OCI-LY7 (cell line): ENCODE measurements around the gene EFNA5. TPM values are rescaled to one million over a fixed set of nuclear protein-coding genes. Genes with fewer than 3 reads are reported as not detected.

Experiments used
- BruUV-seq: library from RNA; stranded (reverse); fragments of 400-500 nt; replicated peaks from 2 replicates; lab custom pipeline; 2021; lab: Mats Ljungman, UMichigan
- CTCF ChIA-PET: fragments of 300-600 bp; sonication (Branson Sonifier 250); formaldehyde crosslinking; loops from one replicate; lab custom pipeline; 2022; ENCODE audit warnings: antibody characterized with exemption; ENCODE audit not compliant: unreplicated experiment; lab: Charles Lee
- POLR2A ChIA-PET: fragments of 300-600 bp; sonication (Branson Sonifier 250); formaldehyde crosslinking; loops from one replicate; lab custom pipeline; 2022; ENCODE audit warnings: antibody characterized with exemption; lab: Charles Lee
- DNase-seq: peaks from one replicate; pipeline ENCODE4 v3.0.0-alpha.2; 2015; ENCODE audit warnings: low spot score
- H2AFZ ChIP-seq: fragments of 200-600 bp; sonication (generic), shearing (Covaris generic); 2 replicates; pipeline ENCODE4 v1.6.1; 2014; ENCODE audit warnings: mild to moderate bottlenecking, antibody characterized with exemption, low read length, moderate library complexity
- H3K27ac ChIP-seq: fragments of 200-600 bp; sonication (generic); 2 replicates; pipeline ENCODE4 v1.5.1; 2014; ENCODE audit warnings: mixed run types, low read depth, mild to moderate bottlenecking, moderate library complexity, low read length, inconsistent platforms; ENCODE audit not compliant: poor library complexity, severe bottlenecking
- H3K36me3 ChIP-seq: fragments of 200-600 bp; sonication (generic); 2 replicates; pipeline ENCODE4 v1.6.1; 2014; ENCODE audit warnings: mild to moderate bottlenecking, antibody characterized with exemption, low read length, moderate library complexity, mixed read lengths; ENCODE audit not compliant: insufficient read depth
- H3K4me1 ChIP-seq: fragments of 200-600 bp; sonication (generic); 2 replicates; pipeline ENCODE4 v1.5.1; 2014; ENCODE audit warnings: mild to moderate bottlenecking, low read length; ENCODE audit not compliant: insufficient read depth, poor library complexity, severe bottlenecking
- H3K4me2 ChIP-seq: fragments of 200-600 bp; sonication (generic); 2 replicates; pipeline ENCODE4 v1.6.1; 2014; ENCODE audit warnings: mild to moderate bottlenecking, low read length
- H3K4me3 ChIP-seq: fragments of 200-600 bp; sonication (generic); 2 replicates; pipeline ENCODE4 v1.5.1; 2014; ENCODE audit warnings: mild to moderate bottlenecking, low read depth, low read length; ENCODE audit not compliant: poor library complexity, severe bottlenecking
- H3K79me2 ChIP-seq: fragments of 200-600 bp; sonication (generic); 2 replicates; pipeline ENCODE4 v1.6.1; 2016; ENCODE audit warnings: low read depth, mild to moderate bottlenecking, low read length, moderate library complexity, mixed read lengths; ENCODE audit not compliant: insufficient read depth
- H3K9me2 ChIP-seq: fragments of 200-600 bp; sonication (generic); 2 replicates; pipeline ENCODE4 v1.6.1; 2016; ENCODE audit warnings: mild to moderate bottlenecking, low read length, mixed read lengths; ENCODE audit not compliant: insufficient read depth
- H3K9me3 ChIP-seq: fragments of 200-600 bp; sonication (generic); 2 replicates; pipeline ENCODE4 v1.6.1; 2014; ENCODE audit warnings: mild to moderate bottlenecking, mixed run types, low read length, mixed read lengths
- H4K20me1 ChIP-seq: fragments of 200-600 bp; sonication (generic); 2 replicates; pipeline ENCODE4 v1.6.1; 2014; ENCODE audit warnings: mild to moderate bottlenecking, antibody characterized with exemption, low read length, moderate library complexity, mixed read lengths; ENCODE audit not compliant: insufficient read depth
- EZH2phosphoT487 ChIP-seq: fragments of 200-600 bp; sonication (generic); IDR thresholded peaks from 2 replicates; pipeline ENCODE4 v1.6.1; 2018; ENCODE audit warnings: low read depth, borderline replicate concordance, mild to moderate bottlenecking, mixed run types, antibody characterized with exemption, low read length, moderate library complexity, mixed read lengths
- intact Hi-C: fragments of 100-400 bp; cut with micrococcal nuclease; formaldehyde crosslinking; loops from one replicate; pipeline ENCODE4 v1.10.0; 2022; ENCODE audit not compliant: unreplicated experiment
- total RNA-seq, 2 experiments: library from RNA; depleted of rRNA in 1 of 2; stranded (reverse); fragments of >200 nt in 1 of 2; shearing (Covaris generic) in 1 of 2; gene quantifications; 2 replicates each; pipeline ENCODE4 v1.2.3, GENCODE V29; 2014 to 2022
- TF ChIP-seq, protein P1 (sequence below): fragments of 200-600 bp; sonication (generic); conservative IDR thresholded peaks from 2 replicates; pipeline ENCODE4 v1.5.1; 2014; ENCODE audit warnings: mild to moderate bottlenecking, antibody characterized with exemption, low read length, moderate library complexity, mixed read lengths

The EFNA5 gene
- total RNA-seq, 2 experiments from 2014 or later = 2.1 to 3.1 TPM

GRCh38 chr5:107604990-107605389, 65.7 kb downstream of the EFNA5 start:
- CTCF ChIA-PET = no interaction called here

GRCh38 chr5:107604146-107604910, 66.4 kb downstream of the EFNA5 start:
- BruUV-seq = no TSS peak
- no peaks in the 10 kb centered on the region for H3K36me3 ChIP-seq
- peak overlapping the region; percentile 17; the same call in 1 of the 2 replicates for H3K4me2 ChIP-seq
- no peaks in the 10 kb centered on the region for H3K9me2 ChIP-seq
- H3K79me2 ChIP-seq = no peaks in the 10 kb centered on the region
- TF ChIP-seq, protein P1, sequence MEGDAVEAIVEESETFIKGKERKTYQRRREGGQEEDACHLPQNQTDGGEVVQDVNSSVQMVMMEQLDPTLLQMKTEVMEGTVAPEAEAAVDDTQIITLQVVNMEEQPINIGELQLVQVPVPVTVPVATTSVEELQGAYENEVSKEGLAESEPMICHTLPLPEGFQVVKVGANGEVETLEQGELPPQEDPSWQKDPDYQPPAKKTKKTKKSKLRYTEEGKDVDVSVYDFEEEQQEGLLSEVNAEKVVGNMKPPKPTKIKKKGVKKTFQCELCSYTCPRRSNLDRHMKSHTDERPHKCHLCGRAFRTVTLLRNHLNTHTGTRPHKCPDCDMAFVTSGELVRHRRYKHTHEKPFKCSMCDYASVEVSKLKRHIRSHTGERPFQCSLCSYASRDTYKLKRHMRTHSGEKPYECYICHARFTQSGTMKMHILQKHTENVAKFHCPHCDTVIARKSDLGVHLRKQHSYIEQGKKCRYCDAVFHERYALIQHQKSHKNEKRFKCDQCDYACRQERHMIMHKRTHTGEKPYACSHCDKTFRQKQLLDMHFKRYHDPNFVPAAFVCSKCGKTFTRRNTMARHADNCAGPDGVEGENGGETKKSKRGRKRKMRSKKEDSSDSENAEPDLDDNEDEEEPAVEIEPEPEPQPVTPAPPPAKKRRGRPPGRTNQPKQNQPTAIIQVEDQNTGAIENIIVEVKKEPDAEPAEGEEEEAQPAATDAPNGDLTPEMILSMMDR = no peak
- no peak for TF ChIP-seq EZH2phosphoT487
- CTCF ChIA-PET = no interaction called here
- H3K27ac ChIP-seq = no peak overlapping the region
- DNase-seq = no peak
- H4K20me1 ChIP-seq = no peaks in the 10 kb centered on the region
- POLR2A ChIA-PET = interaction anchor here (0.5 to 1.9 kb wide), 8 partner anchors 9 to 433 kb away, joined by 3 to 4 read pairs (median 3); no protein-coding TSS in a partner anchor
- peaks cover 33% of the 10 kb centered on the region for H3K4me1 ChIP-seq
- H3K4me3 ChIP-seq = no peak overlapping the region
- no peaks in the 10 kb centered on the region for H3K9me3 ChIP-seq
- intact Hi-C loops = no loop called here
- H2AFZ ChIP-seq = no peak overlapping the region

More at GRCh38 chr5:107604990-107605389, 65.7 kb downstream of the EFNA5 start:
- H3K4me3 ChIP-seq = no peak overlapping the region
- peak overlapping the region; percentile 17; the same call in 1 of the 2 replicates for H3K4me2 ChIP-seq
- H4K20me1 ChIP-seq = no peaks in the 10 kb centered on the region
- TF ChIP-seq, protein P1 = no peak
- no peak for TF ChIP-seq EZH2phosphoT487
- no peaks in the 10 kb centered on the region for H3K9me2 ChIP-seq
- POLR2A ChIA-PET = interaction anchor here (0.5 to 1.5 kb wide), 5 partner anchors 9 to 621 kb away, joined by 3 to 5 read pairs (median 3); no protein-coding TSS in a partner anchor
- BruUV-seq = no TSS peak
- H3K4me1 ChIP-seq = peaks cover 33% of the 10 kb centered on the region
- no peaks in the 10 kb centered on the region for H3K9me3 ChIP-seq
- no peaks in the 10 kb centered on the region for H3K79me2 ChIP-seq
- DNase-seq = peak; percentile 29
- H3K27ac ChIP-seq = no peak overlapping the region
- intact Hi-C loops = no loop called here
- peak overlapping the region; percentile 24; the same call in 1 of the 2 replicates for H2AFZ ChIP-seq
- H3K36me3 ChIP-seq = no peaks in the 10 kb centered on the region

GRCh38 chr5:107603349-107603748, 67.4 kb downstream of the EFNA5 start:
- Histone ChIP-seq H3K4me2 (no peak overlapping the region), H3K27ac (no peak overlapping the region), H3K9me3 (no peaks in the 10 kb centered on the region), H3K4me1 (peaks cover 33% of the 10 kb centered on the region), H3K79me2 (no peaks in the 10 kb centered on the region), H3K9me2 (no peaks in the 10 kb centered on the region), H4K20me1 (no peaks in the 10 kb centered on the region), H3K4me3 (no peak overlapping the region), H3K36me3 (no peaks in the 10 kb centered on the region), H2AFZ (0 out of 2 replicates have a peak overlapping the region, but pooled peaks have one; percentile 13)
- ChIA-PET CTCF (no interaction called here), POLR2A (interaction anchor here (1.2 to 1.9 kb wide), 4 partner anchors 9 to 17 kb away, joined by 4 to 6 read pairs (median 4); no protein-coding TSS in a partner anchor)
- no peak for TF ChIP-seq EZH2phosphoT487
- TF ChIP-seq, protein P1 = no peak
- intact Hi-C loops = no loop called here
- BruUV-seq = no TSS peak
- no peak for DNase-seq
